GM18517 (cell line): ENCODE data around the gene SDHAF3.
A peak's percentile ranks its signal among the peaks of the same experiment; 100 is the strongest.

Source experiments
- ATAC-seq: cut with Tn5 transposase; IDR thresholded peaks from one replicate; pipeline ENCODE4 v1.9.1; 2021; ENCODE audit warnings: mild to moderate bottlenecking, moderate library complexity; ENCODE audit not compliant: unreplicated experiment

SDHAF3 gene

GRCh38 chr7:97203957-97204356 lies 86.5 kb downstream of the SDHAF3 start:
- ATAC-seq = no peak

- no peak for ATAC-seq
Observed at GRCh38 chr7:97204821-97205220, 87.3 kb downstream of the SDHAF3 start.

- ATAC-seq = no peak
Observed at GRCh38 chr7:97215556-97215955, 98.1 kb downstream of the SDHAF3 start.

- ATAC-seq = no peak
Observed at GRCh38 chr7:97218767-97219166, 101.3 kb downstream of the SDHAF3 start.

- ATAC-seq = no peak
Observed at GRCh38 chr7:97219237-97219636, 101.7 kb downstream of the SDHAF3 start.

GRCh38 chr7:97224316-97224715 lies 106.8 kb downstream of the SDHAF3 start:
- no peak for ATAC-seq

GRCh38 chr7:97226541-97226940 lies 109.0 kb downstream of the SDHAF3 start:
- ATAC-seq = peak; percentile 90
